Measurements from ENCODE around the gene FHOD3.

The FHOD3 gene

GRCh38 chr18:36819621-36820020, 522.1 kb downstream of the FHOD3 start:
- TF ChIP-seq, protein P1, sequence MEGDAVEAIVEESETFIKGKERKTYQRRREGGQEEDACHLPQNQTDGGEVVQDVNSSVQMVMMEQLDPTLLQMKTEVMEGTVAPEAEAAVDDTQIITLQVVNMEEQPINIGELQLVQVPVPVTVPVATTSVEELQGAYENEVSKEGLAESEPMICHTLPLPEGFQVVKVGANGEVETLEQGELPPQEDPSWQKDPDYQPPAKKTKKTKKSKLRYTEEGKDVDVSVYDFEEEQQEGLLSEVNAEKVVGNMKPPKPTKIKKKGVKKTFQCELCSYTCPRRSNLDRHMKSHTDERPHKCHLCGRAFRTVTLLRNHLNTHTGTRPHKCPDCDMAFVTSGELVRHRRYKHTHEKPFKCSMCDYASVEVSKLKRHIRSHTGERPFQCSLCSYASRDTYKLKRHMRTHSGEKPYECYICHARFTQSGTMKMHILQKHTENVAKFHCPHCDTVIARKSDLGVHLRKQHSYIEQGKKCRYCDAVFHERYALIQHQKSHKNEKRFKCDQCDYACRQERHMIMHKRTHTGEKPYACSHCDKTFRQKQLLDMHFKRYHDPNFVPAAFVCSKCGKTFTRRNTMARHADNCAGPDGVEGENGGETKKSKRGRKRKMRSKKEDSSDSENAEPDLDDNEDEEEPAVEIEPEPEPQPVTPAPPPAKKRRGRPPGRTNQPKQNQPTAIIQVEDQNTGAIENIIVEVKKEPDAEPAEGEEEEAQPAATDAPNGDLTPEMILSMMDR (IDR thresholded peaks at IDR 0.05; ENCODE audit: low read depth, low read length, missing control alignments), result no peak
- no peak overlapping the region for H3K4me3 ChIP-seq (replicated peaks; ENCODE audit: low read depth, low read length)
- no peak for DNase-seq (ENCODE audit: extremely low read depth, low read depth)

- no peak for DNase-seq (ENCODE audit: extremely low read depth, low read depth)
- H3K4me3 ChIP-seq (replicated peaks; ENCODE audit: low read depth, low read length), result no peak overlapping the region
- TF ChIP-seq, protein P1 (IDR thresholded peaks at IDR 0.05; ENCODE audit: low read depth, low read length, missing control alignments), result no peak
Measured at GRCh38 chr18:36821681-36822080, 524.2 kb downstream of the FHOD3 start.

- no peak overlapping the region for H3K4me3 ChIP-seq (replicated peaks; ENCODE audit: low read depth, low read length)
- TF ChIP-seq, protein P1 (IDR thresholded peaks at IDR 0.05; ENCODE audit: low read depth, low read length, missing control alignments), result no peak
- no peak for DNase-seq (ENCODE audit: extremely low read depth, low read depth)
Measured at GRCh38 chr18:36825526-36825925, 528.0 kb downstream of the FHOD3 start.

DNA sequence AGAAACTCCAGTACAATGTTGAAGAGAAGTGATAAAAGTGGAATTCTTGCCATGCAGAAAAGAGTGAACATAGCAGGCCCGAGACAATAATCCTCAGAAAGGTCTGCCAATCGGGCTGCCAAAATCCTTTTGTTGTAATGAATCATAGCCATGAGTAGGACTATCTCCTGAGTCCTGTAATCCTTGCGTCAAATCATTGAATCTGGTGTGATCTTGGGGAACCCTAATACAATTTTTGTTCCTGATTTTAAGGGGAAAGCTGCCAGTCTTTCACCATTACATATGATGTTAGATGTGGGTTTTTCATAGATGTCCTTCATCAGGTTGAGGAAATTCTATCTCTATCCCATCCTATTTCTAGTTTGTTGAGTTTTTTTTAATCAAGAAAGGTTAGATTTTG, 529.0 kb downstream of the FHOD3 start:
- no peak for DNase-seq (ENCODE audit: extremely low read depth, low read depth)
- TF ChIP-seq, protein P1 (IDR thresholded peaks at IDR 0.05; ENCODE audit: low read depth, low read length, missing control alignments), result no peak
- no peak overlapping the region for H3K4me3 ChIP-seq (replicated peaks; ENCODE audit: low read depth, low read length)

- TF ChIP-seq, protein P1 (IDR thresholded peaks at IDR 0.05; ENCODE audit: low read depth, low read length, missing control alignments), result no peak
- peak overlapping the region; percentile 68 for H3K4me3 ChIP-seq (replicated peaks; ENCODE audit: low read depth, low read length)
- no peak for DNase-seq (ENCODE audit: extremely low read depth, low read depth)
Measured at GRCh38 chr18:36828157-36828629, 530.7 kb downstream of the FHOD3 start.

DNA sequence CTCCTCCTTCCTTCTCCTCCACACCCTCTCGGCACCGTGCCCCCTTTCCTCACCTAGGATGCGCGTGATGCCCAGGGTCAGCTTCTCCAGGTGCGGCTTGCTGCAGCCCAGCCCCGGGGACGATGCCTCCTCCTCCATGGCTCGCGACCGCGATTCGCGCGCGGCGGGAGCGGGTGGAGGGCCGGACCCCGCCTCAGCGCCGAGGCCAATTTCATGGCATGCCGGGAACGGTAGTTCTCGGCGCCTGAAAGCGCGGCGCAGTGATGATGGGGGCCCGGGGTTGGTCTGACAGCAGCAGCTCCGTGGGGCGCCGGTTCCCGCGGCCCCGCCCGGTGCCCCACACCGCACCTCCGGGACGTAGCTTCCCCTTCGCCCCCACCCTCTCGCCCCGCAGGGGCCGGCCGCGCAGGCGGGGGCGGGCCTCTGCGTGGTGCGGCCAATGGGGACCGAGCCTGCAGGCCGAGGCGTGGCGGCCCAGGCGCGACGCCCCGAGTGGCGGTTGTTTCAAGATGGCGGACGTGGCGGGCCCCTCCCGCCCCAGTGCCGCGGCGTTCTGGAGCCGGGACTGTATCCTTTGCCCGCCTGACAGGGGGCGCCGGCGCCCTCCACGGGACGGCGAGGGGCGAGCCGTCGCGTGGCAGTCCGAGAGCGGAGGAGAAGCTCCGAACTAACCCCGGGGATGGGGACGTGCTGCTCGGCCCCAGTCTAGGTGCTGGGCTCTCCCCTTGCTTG, 531.3 kb downstream of the FHOD3 start, which contains the start of the genes KIAA1328 and TPGS2:
KIAA1328 (plus strand) TSS at position 498 of the 732 bp plus-strand sequence; CDS start at position 510, 12 bp downstream.
TPGS2 (minus strand) TSS at position 373 of the 732 bp plus-strand sequence; CDS start at position 138, 235 bp downstream.
- DNase-seq (ENCODE audit: extremely low read depth, low read depth), result no peak
- H3K4me3 ChIP-seq (replicated peaks; ENCODE audit: low read depth, low read length), result peak within 1 kb of the TSS; percentile 68
- TF ChIP-seq, protein P1 (IDR thresholded peaks at IDR 0.05; ENCODE audit: low read depth, low read length, missing control alignments), result peak; percentile 35

All from HFF-Myc (cell line).